ENCODE measurements around the gene PTCD1.
A peak's percentile ranks its signal among the peaks of the same experiment; 100 is the strongest.

PTCD1 gene

DNA sequence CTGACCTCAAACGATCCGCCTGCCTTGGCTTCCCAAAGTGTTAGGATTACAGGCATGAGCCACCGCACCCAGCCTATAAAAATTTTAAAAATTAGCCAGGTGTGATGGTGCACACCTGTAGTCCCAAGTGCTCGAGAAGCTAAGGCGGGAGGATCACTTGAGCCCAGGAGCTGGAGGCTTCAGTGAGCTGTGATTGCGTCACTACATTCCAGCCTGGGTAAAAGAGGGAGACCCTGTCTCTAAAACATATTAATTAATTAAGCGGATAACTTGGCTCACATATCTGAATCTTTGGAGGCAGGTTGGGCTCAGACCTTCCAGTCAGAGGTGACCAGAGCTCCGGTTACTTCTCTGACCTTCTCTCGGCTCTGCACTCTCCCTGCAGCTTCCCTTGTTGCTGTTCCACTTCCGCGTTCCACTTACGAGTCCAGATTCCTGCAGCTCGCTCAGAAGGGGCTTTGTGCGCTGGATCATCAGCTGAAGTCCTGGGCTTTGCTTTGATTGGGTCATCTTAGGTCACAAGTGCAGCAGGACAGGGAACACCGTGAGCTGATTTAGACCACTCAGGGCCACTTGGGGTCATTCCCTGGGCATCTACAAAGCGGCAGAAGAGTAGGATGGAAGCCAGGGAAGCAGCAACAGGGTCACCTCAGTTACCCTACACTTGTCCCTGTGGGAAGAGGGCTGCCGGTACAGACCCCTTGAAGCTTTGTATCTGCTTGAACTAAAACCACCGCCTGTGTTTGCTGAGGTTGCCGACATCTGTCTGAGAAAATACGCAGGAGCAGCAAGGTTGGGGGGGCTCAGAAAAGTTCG lies 66.1 kb downstream of the PTCD1 start:
- 94% methylated on average over 19 of the region's 21 CpGs for WGBS (ENCODE audit: insufficient coverage)
- Histone ChIP-seq H3K4me1 (ENCODE audit: control extremely low read depth in 1 of 4, control insufficient read depth in 4 of 4, insufficient read depth in 4 of 4, low read length in 3 of 4) (peaks cover 3 to 44% (median 15%) of the 10 kb centered on the region in 4 experiments), H3K27me3 (replicated peaks in 2 of 5; ENCODE audit: control insufficient read depth in 4 of 5, insufficient read depth in 5 of 5, low read length in 4 of 5) (no peaks in the 10 kb centered on the region), H3K36me3 (ENCODE audit: control insufficient read depth in 4 of 4, insufficient read depth in 4 of 4, low read length in 3 of 4) (peaks cover 0 to 12% (median 5%) of the 10 kb centered on the region in 4 experiments), H3K9me3 (ENCODE audit: control extremely low read depth in 1 of 5, control insufficient read depth in 4 of 5, insufficient read depth in 2 of 5, low read depth in 1 of 5, low read length in 4 of 5) (no peaks in the 10 kb centered on the region), H3K4me3 (ENCODE audit: control insufficient read depth in 1 of 7, extremely low read depth in 1 of 7, insufficient read depth in 4 of 7, low read depth in 2 of 7, low read length in 6 of 7) (no peak overlapping the region), H3K27ac (ENCODE audit: insufficient read depth in 1 of 2, low read depth in 1 of 2, low read length in 2 of 2, poor library complexity in 1 of 2, severe bottlenecking in 2 of 2) (no peak overlapping the region)
- ChIA-PET CTCF (interaction anchor here (1.6 to 2.4 kb wide), 4 partner anchors 10 to 36 kb away, joined by 4 to 14 read pairs (median 10); partner anchors contain the start of genes BUD31 and PDAP1), POLR2A (no interaction called here)
- no peak for DNase-seq

GRCh38 chr7:99371376-99371920 lies 67.2 kb downstream of the PTCD1 start:
- POLR2A ChIA-PET: no interaction called here
- CTCF ChIA-PET: interaction anchor here (1.3 to 1.7 kb wide), 3 partner anchors 11 to 37 kb away, joined by 4 to 5 read pairs (median 4); partner anchors contain the start of genes BUD31 and PDAP1
- H3K4me1 ChIP-seq (ENCODE audit: control extremely low read depth in 1 of 4, control insufficient read depth in 4 of 4, insufficient read depth in 4 of 4, low read length in 3 of 4): peaks cover 3 to 37% (median 14%) of the 10 kb centered on the region in 4 experiments
- WGBS (ENCODE audit: insufficient coverage): 98% methylated on average over 11 of the region's 11 CpGs
- peaks cover 6 to 17% (median 9%) of the 10 kb centered on the region in 4 experiments for H3K36me3 ChIP-seq (ENCODE audit: control insufficient read depth in 4 of 4, insufficient read depth in 4 of 4, low read length in 3 of 4)
- no peaks in the 10 kb centered on the region for H3K27me3 ChIP-seq (replicated peaks in 2 of 5; ENCODE audit: control insufficient read depth in 4 of 5, insufficient read depth in 5 of 5, low read length in 4 of 5)
- H3K27ac ChIP-seq (ENCODE audit: insufficient read depth in 1 of 2, low read depth in 1 of 2, low read length in 2 of 2, poor library complexity in 1 of 2, severe bottlenecking in 2 of 2): no peak overlapping the region
- no peak for DNase-seq
- no peak overlapping the region for H3K4me3 ChIP-seq (ENCODE audit: control insufficient read depth in 1 of 7, extremely low read depth in 1 of 7, insufficient read depth in 4 of 7, low read depth in 2 of 7, low read length in 6 of 7)
- no peaks in the 10 kb centered on the region for H3K9me3 ChIP-seq (ENCODE audit: control extremely low read depth in 1 of 5, control insufficient read depth in 4 of 5, insufficient read depth in 2 of 5, low read depth in 1 of 5, low read length in 4 of 5)

- ChIA-PET POLR2A (interaction anchor here (0.6 kb wide), 2 partner anchors 24 to 203 kb away, joined by 4 to 5 read pairs; no protein-coding TSS in a partner anchor), CTCF (interaction anchor here (1.2 to 3.8 kb wide), 3 partner anchors 12 to 37 kb away, joined by 3 to 22 read pairs (median 4); no protein-coding TSS in a partner anchor)
- H3K4me1 ChIP-seq (ENCODE audit: control extremely low read depth in 1 of 4, control insufficient read depth in 4 of 4, insufficient read depth in 4 of 4, low read length in 3 of 4): peaks cover 0 to 26% (median 9%) of the 10 kb centered on the region in 4 experiments
- H3K27ac ChIP-seq (ENCODE audit: insufficient read depth in 1 of 2, low read depth in 1 of 2, low read length in 2 of 2, poor library complexity in 1 of 2, severe bottlenecking in 2 of 2): peak overlapping the region in 1 of 2 experiments; percentile 39
- DNase-seq: no peak
- 58% methylated on average over 4 of the region's 9 CpGs for WGBS (ENCODE audit: insufficient coverage)
- peaks cover 11 to 22% (median 19%) of the 10 kb centered on the region in 4 experiments for H3K36me3 ChIP-seq (ENCODE audit: control insufficient read depth in 4 of 4, insufficient read depth in 4 of 4, low read length in 3 of 4)
- H3K9me3 ChIP-seq (ENCODE audit: control extremely low read depth in 1 of 5, control insufficient read depth in 4 of 5, insufficient read depth in 2 of 5, low read depth in 1 of 5, low read length in 4 of 5): no peaks in the 10 kb centered on the region
- H3K4me3 ChIP-seq (ENCODE audit: control insufficient read depth in 1 of 7, extremely low read depth in 1 of 7, insufficient read depth in 4 of 7, low read depth in 2 of 7, low read length in 6 of 7): peak overlapping the region in 1 of 7 experiments; percentile 25
- no peaks in the 10 kb centered on the region for H3K27me3 ChIP-seq (replicated peaks in 2 of 5; ENCODE audit: control insufficient read depth in 4 of 5, insufficient read depth in 5 of 5, low read length in 4 of 5)
Observed at GRCh38 chr7:99369767-99370391, 68.7 kb downstream of the PTCD1 start.

- CTCF ChIA-PET: interaction anchor here (0.7 to 3.8 kb wide), 5 partner anchors 11 to 667 kb away, joined by 3 to 22 read pairs (median 4); no protein-coding TSS in a partner anchor
- Histone ChIP-seq H3K27me3 (replicated peaks in 2 of 5; ENCODE audit: control insufficient read depth in 4 of 5, insufficient read depth in 5 of 5, low read length in 4 of 5) (no peaks in the 10 kb centered on the region), H3K4me3 (ENCODE audit: control insufficient read depth in 1 of 7, extremely low read depth in 1 of 7, insufficient read depth in 4 of 7, low read depth in 2 of 7, low read length in 6 of 7) (no peak overlapping the region), H3K4me1 (ENCODE audit: control extremely low read depth in 1 of 4, control insufficient read depth in 4 of 4, insufficient read depth in 4 of 4, low read length in 3 of 4) (peaks cover 0 to 22% (median 6%) of the 10 kb centered on the region in 4 experiments), H3K27ac (ENCODE audit: insufficient read depth in 1 of 2, low read depth in 1 of 2, low read length in 2 of 2, poor library complexity in 1 of 2, severe bottlenecking in 2 of 2) (no peak overlapping the region), H3K36me3 (ENCODE audit: control insufficient read depth in 4 of 4, insufficient read depth in 4 of 4, low read length in 3 of 4) (peaks cover 13 to 30% (median 24%) of the 10 kb centered on the region in 4 experiments), H3K9me3 (ENCODE audit: control extremely low read depth in 1 of 5, control insufficient read depth in 4 of 5, insufficient read depth in 2 of 5, low read depth in 1 of 5, low read length in 4 of 5) (no peaks in the 10 kb centered on the region)
- DNase-seq: no peak
- POLR2A ChIA-PET: no interaction called here
- 98% methylated on average over 13 of the region's 13 CpGs for WGBS (ENCODE audit: insufficient coverage)
Observed at GRCh38 chr7:99368750-99369389, 69.7 kb downstream of the PTCD1 start.
